Measurements from ENCODE around the gene SMIM29.

DNA sequence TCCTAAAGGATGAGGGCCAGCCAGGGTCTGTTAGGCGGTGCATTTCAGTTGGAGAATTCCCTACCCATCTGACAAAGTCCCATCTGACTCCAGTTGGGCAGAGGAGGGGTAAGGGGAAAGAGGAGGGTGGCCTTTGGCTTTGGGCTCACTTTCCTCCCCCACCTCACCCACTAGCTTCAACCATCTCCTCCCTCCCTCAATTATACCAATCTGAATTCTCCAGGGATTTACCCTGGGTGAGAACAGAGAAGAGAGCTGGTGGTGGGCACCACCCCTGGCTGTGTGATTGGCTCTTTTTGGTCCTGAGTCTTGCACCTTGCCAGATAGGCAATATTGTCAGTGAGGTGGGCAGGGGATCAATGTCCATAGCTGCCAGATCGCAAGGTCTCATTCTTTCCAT is 8.9 kb downstream of the SMIM29 start:
- TF ChIP-seq, protein P1, sequence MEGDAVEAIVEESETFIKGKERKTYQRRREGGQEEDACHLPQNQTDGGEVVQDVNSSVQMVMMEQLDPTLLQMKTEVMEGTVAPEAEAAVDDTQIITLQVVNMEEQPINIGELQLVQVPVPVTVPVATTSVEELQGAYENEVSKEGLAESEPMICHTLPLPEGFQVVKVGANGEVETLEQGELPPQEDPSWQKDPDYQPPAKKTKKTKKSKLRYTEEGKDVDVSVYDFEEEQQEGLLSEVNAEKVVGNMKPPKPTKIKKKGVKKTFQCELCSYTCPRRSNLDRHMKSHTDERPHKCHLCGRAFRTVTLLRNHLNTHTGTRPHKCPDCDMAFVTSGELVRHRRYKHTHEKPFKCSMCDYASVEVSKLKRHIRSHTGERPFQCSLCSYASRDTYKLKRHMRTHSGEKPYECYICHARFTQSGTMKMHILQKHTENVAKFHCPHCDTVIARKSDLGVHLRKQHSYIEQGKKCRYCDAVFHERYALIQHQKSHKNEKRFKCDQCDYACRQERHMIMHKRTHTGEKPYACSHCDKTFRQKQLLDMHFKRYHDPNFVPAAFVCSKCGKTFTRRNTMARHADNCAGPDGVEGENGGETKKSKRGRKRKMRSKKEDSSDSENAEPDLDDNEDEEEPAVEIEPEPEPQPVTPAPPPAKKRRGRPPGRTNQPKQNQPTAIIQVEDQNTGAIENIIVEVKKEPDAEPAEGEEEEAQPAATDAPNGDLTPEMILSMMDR (IDR thresholded peaks at IDR 0.05): no peak
- no peak for TF ChIP-seq POLR2A (IDR thresholded peaks at IDR 0.05)
